ENCODE results near the gene CD27. TPM values are rescaled to one million over a fixed set of nuclear protein-coding genes. Genes with fewer than 3 reads are reported as not detected.

CD27 gene
- total and polyA plus RNA-seq, 2 of the 13 experiments (the other 11 are each of a cell fraction or from before 2014, with no cell fraction given): 0.12 TPM; not detected in 1

DNA sequence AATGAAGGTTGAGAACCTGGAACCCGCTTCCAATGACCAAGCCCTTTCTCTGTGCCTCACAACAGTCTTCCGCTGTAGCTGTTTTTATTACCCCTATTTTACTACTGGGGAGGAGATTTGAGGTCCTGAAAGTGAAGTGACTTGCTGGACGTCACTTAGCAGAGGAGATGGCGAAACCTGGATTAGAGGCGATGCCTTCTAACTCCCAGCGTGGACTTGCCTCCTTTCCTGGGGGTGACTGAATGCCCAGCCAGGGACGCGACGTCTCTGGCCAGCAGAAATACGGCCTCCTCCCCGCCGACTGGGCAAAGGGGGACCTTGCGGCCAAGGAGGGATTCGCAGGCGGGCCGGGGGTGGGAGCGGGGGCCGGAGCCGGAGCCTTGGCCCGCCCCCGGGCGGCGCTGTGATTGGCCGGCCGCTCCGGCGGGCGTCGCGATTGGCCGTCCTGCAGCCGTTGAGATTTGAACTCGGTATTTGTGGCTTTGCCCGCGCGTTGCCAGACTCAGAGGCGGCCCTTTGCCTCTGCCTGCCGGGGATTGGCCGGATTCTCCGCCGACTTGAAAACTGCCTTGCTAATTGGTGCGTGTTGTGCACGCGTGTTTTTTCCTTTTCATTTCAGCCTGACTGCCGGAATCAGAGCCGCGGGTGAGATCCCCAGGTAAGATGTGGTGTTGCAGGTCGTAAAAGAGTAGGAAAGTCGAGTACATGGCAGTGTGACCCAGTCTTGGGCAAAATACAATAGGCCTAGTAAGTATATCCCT is 48.9 kb downstream of the CD27 start, which contains the start of gene NCAPD2 (continued):
- TF ChIP-seq ZNF468 (CRISPR knock-in tag; IDR thresholded peaks at IDR 0.05) (no peak), KLF16 (CRISPR knock-in tag; IDR thresholded peaks at IDR 0.05) (no peak), ZNF670 (CRISPR knock-in tag; IDR thresholded peaks at IDR 0.05; ENCODE audit: borderline replicate concordance) (0 out of 2 replicates have a peak, but pooled peaks have one; percentile 39), SP2 (CRISPR knock-in tag; IDR thresholded peaks at IDR 0.05) (peak; percentile 81), MAZ (IDR thresholded peaks at IDR 0.05; ENCODE audit: borderline replicate concordance, low read depth, low read length) (peak; percentile 81), MAZ (CRISPR knock-in tag; IDR thresholded peaks at IDR 0.05; ENCODE audit: low read depth) (peak; percentile 21; the same call in 1 of the 2 replicates), KDM6A (CRISPR knock-in tag; IDR thresholded peaks at IDR 0.05; ENCODE audit: low read depth) (no peak), GABPA (IDR thresholded peaks at IDR 0.05; ENCODE audit: low read depth, low read length) (0 out of 2 replicates have a peak, but pooled peaks have one; percentile 24), GABPA (CRISPR knock-in tag; IDR thresholded peaks at IDR 0.05; ENCODE audit: low read depth) (peak; percentile 55), KLF12 (CRISPR knock-in tag; IDR thresholded peaks at IDR 0.05; ENCODE audit: borderline replicate concordance) (0 out of 2 replicates have a peak, but pooled peaks have one; percentile 48), ZNF878 (CRISPR knock-in tag; IDR thresholded peaks at IDR 0.05) (0 out of 2 replicates have a peak, but pooled peaks have one; percentile 68), GPN1 (CRISPR knock-in tag; IDR thresholded peaks at IDR 0.05; ENCODE audit: borderline replicate concordance) (no peak), ZNF841 (CRISPR knock-in tag; IDR thresholded peaks at IDR 0.05; ENCODE audit: borderline replicate concordance) (no peak), ZNF546 (CRISPR knock-in tag; conservative IDR thresholded peaks at IDR 0.05) (0 out of 2 replicates have a peak, but pooled peaks have one; percentile 42), SNAPC2 (CRISPR knock-in tag; IDR thresholded peaks at IDR 0.05) (peak; percentile 77; the same call in 1 of the 2 replicates), JUNB (CRISPR knock-in tag; IDR thresholded peaks at IDR 0.05; ENCODE audit: borderline replicate concordance) (0 out of 2 replicates have a peak, but pooled peaks have one; percentile 23), ZNF605 (CRISPR knock-in tag; IDR thresholded peaks at IDR 0.05) (peak; percentile 55; the same call in 1 of the 2 replicates), KDM5A (IDR thresholded peaks at IDR 0.05; ENCODE audit: borderline replicate concordance, low read length) (peak; percentile 93), KDM3A (CRISPR knock-in tag; IDR thresholded peaks at IDR 0.05; ENCODE audit: low read depth) (peak; percentile 8; the same call in 1 of the 2 replicates), GZF1 (CRISPR knock-in tag; IDR thresholded peaks at IDR 0.05) (peak; percentile 56; the same call in 1 of the 2 replicates)
- TF ChIP-seq, protein P1, sequence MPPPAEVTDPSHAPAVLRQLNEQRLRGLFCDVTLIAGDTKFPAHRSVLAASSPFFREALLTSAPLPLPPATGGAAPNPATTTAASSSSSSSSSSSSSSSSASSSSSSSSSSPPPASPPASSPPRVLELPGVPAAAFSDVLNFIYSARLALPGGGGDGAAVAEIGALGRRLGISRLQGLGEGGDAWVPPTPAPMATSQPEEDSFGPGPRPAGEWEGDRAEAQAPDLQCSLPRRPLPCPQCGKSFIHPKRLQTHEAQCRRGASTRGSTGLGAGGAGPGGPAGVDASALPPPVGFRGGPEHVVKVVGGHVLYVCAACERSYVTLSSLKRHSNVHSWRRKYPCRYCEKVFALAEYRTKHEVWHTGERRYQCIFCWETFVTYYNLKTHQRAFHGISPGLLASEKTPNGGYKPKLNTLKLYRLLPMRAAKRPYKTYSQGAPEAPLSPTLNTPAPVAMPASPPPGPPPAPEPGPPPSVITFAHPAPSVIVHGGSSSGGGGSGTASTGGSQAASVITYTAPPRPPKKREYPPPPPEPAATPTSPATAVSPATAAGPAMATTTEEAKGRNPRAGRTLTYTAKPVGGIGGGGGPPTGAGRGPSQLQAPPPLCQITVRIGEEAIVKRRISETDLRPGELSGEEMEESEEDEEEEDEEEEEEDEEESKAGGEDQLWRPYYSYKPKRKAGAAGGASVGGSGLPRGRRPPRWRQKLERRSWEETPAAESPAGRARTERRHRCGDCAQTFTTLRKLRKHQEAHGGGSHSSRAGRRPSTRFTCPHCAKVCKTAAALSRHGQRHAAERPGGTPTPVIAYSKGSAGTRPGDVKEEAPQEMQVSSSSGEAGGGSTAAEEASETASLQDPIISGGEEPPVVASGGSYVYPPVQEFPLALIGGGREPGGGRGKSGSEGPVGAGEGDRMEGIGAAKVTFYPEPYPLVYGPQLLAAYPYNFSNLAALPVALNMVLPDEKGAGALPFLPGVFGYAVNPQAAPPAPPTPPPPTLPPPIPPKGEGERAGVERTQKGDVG (CRISPR knock-in tag; IDR thresholded peaks at IDR 0.05; ENCODE audit: borderline replicate concordance): no peak
- TF ChIP-seq, protein P2, sequence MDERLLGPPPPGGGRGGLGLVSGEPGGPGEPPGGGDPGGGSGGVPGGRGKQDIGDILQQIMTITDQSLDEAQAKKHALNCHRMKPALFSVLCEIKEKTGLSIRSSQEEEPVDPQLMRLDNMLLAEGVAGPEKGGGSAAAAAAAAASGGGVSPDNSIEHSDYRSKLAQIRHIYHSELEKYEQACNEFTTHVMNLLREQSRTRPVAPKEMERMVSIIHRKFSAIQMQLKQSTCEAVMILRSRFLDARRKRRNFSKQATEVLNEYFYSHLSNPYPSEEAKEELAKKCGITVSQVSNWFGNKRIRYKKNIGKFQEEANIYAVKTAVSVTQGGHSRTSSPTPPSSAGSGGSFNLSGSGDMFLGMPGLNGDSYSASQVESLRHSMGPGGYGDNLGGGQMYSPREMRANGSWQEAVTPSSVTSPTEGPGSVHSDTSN (CRISPR knock-in tag; IDR thresholded peaks at IDR 0.05): 0 out of 2 replicates have a peak, but pooled peaks have one; percentile 2
- TF ChIP-seq, protein P3, sequence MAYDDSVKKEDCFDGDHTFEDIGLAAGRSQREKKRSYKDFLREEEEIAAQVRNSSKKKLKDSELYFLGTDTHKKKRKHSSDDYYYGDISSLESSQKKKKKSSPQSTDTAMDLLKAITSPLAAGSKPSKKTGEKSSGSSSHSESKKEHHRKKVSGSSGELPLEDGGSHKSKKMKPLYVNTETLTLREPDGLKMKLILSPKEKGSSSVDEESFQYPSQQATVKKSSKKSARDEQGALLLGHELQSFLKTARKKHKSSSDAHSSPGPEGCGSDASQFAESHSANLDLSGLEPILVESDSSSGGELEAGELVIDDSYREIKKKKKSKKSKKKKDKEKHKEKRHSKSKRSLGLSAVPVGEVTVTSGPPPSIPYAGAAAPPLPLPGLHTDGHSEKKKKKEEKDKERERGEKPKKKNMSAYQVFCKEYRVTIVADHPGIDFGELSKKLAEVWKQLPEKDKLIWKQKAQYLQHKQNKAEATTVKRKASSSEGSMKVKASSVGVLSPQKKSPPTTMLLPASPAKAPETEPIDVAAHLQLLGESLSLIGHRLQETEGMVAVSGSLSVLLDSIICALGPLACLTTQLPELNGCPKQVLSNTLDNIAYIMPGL (CRISPR knock-in tag; IDR thresholded peaks at IDR 0.05; ENCODE audit: borderline replicate concordance in 1 of 2, low read depth in 1 of 2): peak in 1 of 2 experiments; percentile 64; a peak in 2 of 4 replicates
